Spleen (tissue), 11 donors: ENCODE results near the gene RGS17. TPM values are rescaled to one million over a fixed set of nuclear protein-coding genes. Genes with fewer than 3 reads are reported as not detected.

Experiments
- DNase-seq: peaks from one replicate; pipeline ENCODE4 v3.0.0-alpha.2; 2020
- H3K27ac ChIP-seq, 8 donors: fragments of 200-600 bp; sonication (generic) in 7 of 8; 1 replicate in 4 of 8; 2 replicates in 4 of 8; pipeline versions ENCODE4 v1.5.0 to v1.8.0; 2016 to 2021; ENCODE audit warnings: inconsistent platforms in 4 of 8, mild to moderate bottlenecking in 4 of 8, moderate library complexity in 1 of 8
- H3K27me3 ChIP-seq, 7 donors: fragments of 200-600 bp; sonication (generic) in 6 of 7; replicated peaks in 1 of 7; 1 replicate in 4 of 7; 2 replicates in 3 of 7; pipeline versions ENCODE4 v1.5.0 to v1.8.0; 2016 to 2021; ENCODE audit warnings: inconsistent platforms in 3 of 7, mild to moderate bottlenecking in 1 of 7
- H3K36me3 ChIP-seq, 6 donors: fragments of 200-600 bp; sonication (generic) in 5 of 6; 1 replicate in 4 of 6; 2 replicates in 2 of 6; pipeline versions ENCODE4 v1.5.0 to v1.8.0; 2016 to 2021; ENCODE audit warnings: inconsistent platforms in 2 of 6
- H3K4me1 ChIP-seq, 6 donors: fragments of 200-600 bp; sonication (generic) in 5 of 6; 1 replicate in 3 of 6; 2 replicates in 3 of 6; pipeline versions ENCODE4 v1.5.0 to v1.8.0; 2016 to 2021; ENCODE audit warnings: inconsistent platforms in 3 of 6
- H3K4me3 ChIP-seq, 8 donors: fragments of 200-600 bp; sonication (generic) in 7 of 8; 1 replicate in 4 of 8; 2 replicates in 4 of 8; pipeline versions ENCODE4 v1.5.0 to v1.8.0; 2016 to 2021; ENCODE audit warnings: inconsistent platforms in 4 of 8, mild to moderate bottlenecking in 4 of 8, moderate library complexity in 2 of 8
- H3K9me3 ChIP-seq, 8 donors: fragments of 200-600 bp; sonication (generic) in 7 of 8; 1 replicate in 4 of 8; 2 replicates in 4 of 8; pipeline versions ENCODE4 v1.5.0 to v1.8.0; 2016 to 2021; ENCODE audit warnings: inconsistent platforms in 4 of 8
- CTCF ChIP-seq, 11 experiments: fragments of 200-600 bp in 7 of 11; fragments of 450-650 bp in 4 of 11; sonication (generic) in 4 of 11; IDR thresholded peaks in 8 of 11; conservative IDR thresholded peaks in 3 of 11; 1 replicate in 7 of 11; 2 replicates in 4 of 11; pipeline versions ENCODE4 v1.4.0 to v1.8.0; 2016 to 2021; ENCODE audit warnings: antibody characterized with exemption in 11 of 11, inconsistent platforms in 4 of 11, mild to moderate bottlenecking in 1 of 11
- POLR2A ChIP-seq, 3 donors: fragments of 450-650 bp; IDR thresholded peaks; one replicate each; pipeline ENCODE4 v1.5.1; 2017; ENCODE audit warnings: antibody characterized with exemption in 3 of 3, mild to moderate bottlenecking in 1 of 3
- POLR2AphosphoS5 ChIP-seq, 3 donors: sonication (generic); formaldehyde crosslinking; IDR thresholded peaks; one replicate each; pipeline ENCODE4 v1.5.1; 2017; ENCODE audit warnings: antibody characterized with exemption in 3 of 3
- WGBS, 5 donors: extraction: QIAGEN DNeasy Blood & Tissue Kit in 3 of 5; methylation state at CpG; one replicate each; pipeline versions ENCODE4 v1.1.5 to v1.1.7; 2013 to 2018; 5-methylcytosine and 5-hydroxymethylcytosine counted together
- intact Hi-C: fragments of 100-400 bp; cut with DNase I; formaldehyde crosslinking; loops from one replicate; pipeline ENCODE4 v1.15.0; 2023; ENCODE audit warnings: low total_unique reads
- polyA plus RNA-seq, 3 donors: library from polyadenylated mRNA; stranded (reverse); fragments of 200-250 nt; gene quantifications; one replicate each; pipeline ENCODE4 v1.2.1, GENCODE V29; 2013
- total RNA-seq, 7 donors: library from RNA; depleted of rRNA in 3 of 7; stranded (reverse); fragments of >200 nt in 3 of 7; fragmentation: NEBNext Ultra II Directional in 4 of 7; extraction: Animal tissue kit (Norgen Biotek cat#: 25700) in 4 of 7; gene quantifications; one replicate each; pipeline versions ENCODE4 v1.1.0 to v1.2.1, GENCODE V29; 2016 to 2021
- donor health status: healthy with polysubstance abuse.
- donor health status: DM: no; HTN: no; CAD: no; lungs with moderate emphysema.
- donor health status: DM: no; HTN: no; CAD: no.
- donor health status: Bipolar disorder and iron deficiency.
- donor health status: healthy.
- donor health status: DM: no; HTN: no; CAD: no.
- donor health status: DM: yes; HTN: yes; CAD: no.

RGS17 gene
- total and polyA plus RNA-seq, 10 donors, result 0.03 to 0.33 (median 0.07) TPM; not detected in 5

GRCh38 chr6:153145591-153145990 is 14.5 kb upstream of the RGS17 start:
- TF ChIP-seq POLR2AphosphoS5 (IDR thresholded peaks at IDR 0.05) (no peak), CTCF (IDR thresholded peaks at IDR 0.05 in 8 of 11, conservative IDR thresholded peaks at IDR 0.05 in 3 of 11) (no peak), POLR2A (IDR thresholded peaks at IDR 0.05) (no peak)
- Histone ChIP-seq H3K27ac (no peak overlapping the region), H3K4me1 (no peaks in the 10 kb centered on the region), H3K4me3 (no peak overlapping the region), H3K36me3 (no peaks in the 10 kb centered on the region), H3K27me3 (peaks cover 0 to 5% (median 0%) of the 10 kb centered on the region in 7 donors), H3K9me3 (peaks cover 0 to 9% (median 0%) of the 10 kb centered on the region in 8 donors)
- DNase-seq, result no peak
- 76 to 87% (median 85%) methylated on average over 3 to 4 of the region's 4 CpGs for WGBS, 5 donors
- intact Hi-C loops, result no loop called here

GRCh38 chr6:153143200-153143599 is 12.1 kb upstream of the RGS17 start:
- TF ChIP-seq POLR2A (IDR thresholded peaks at IDR 0.05) (no peak), CTCF (IDR thresholded peaks at IDR 0.05 in 8 of 11, conservative IDR thresholded peaks at IDR 0.05 in 3 of 11) (no peak), POLR2AphosphoS5 (IDR thresholded peaks at IDR 0.05) (no peak)
- Histone ChIP-seq H3K27ac (no peak overlapping the region), H3K36me3 (no peaks in the 10 kb centered on the region), H3K27me3 (peaks cover 0 to 5% (median 0%) of the 10 kb centered on the region in 7 donors), H3K4me3 (no peak overlapping the region), H3K9me3 (peaks cover 0 to 9% (median 0%) of the 10 kb centered on the region in 8 donors), H3K4me1 (no peaks in the 10 kb centered on the region)
- no peak for DNase-seq
- WGBS, 5 donors, result 70 to 91% (median 72%) methylated on average over 4 of the region's 4 CpGs
- intact Hi-C loops, result no loop called here

GRCh38 chr6:153140299-153140698 is 9.2 kb upstream of the RGS17 start:
- Histone ChIP-seq H3K4me3 (no peak overlapping the region), H3K27me3 (no peaks in the 10 kb centered on the region), H3K4me1 (no peaks in the 10 kb centered on the region), H3K27ac (no peak overlapping the region), H3K36me3 (no peaks in the 10 kb centered on the region), H3K9me3 (no peaks in the 10 kb centered on the region)
- intact Hi-C loops, result no loop called here
- TF ChIP-seq CTCF (IDR thresholded peaks at IDR 0.05 in 8 of 11, conservative IDR thresholded peaks at IDR 0.05 in 3 of 11) (no peak), POLR2A (IDR thresholded peaks at IDR 0.05) (no peak), POLR2AphosphoS5 (IDR thresholded peaks at IDR 0.05) (no peak)
- 54 to 70% (median 56%) methylated on average over 2 of the region's 2 CpGs for WGBS, 5 donors
- DNase-seq, result no peak

GRCh38 chr6:153138930-153139329 is 7.8 kb upstream of the RGS17 start:
- Histone ChIP-seq H3K4me3 (no peak overlapping the region), H3K27ac (no peak overlapping the region), H3K36me3 (no peaks in the 10 kb centered on the region), H3K4me1 (no peaks in the 10 kb centered on the region), H3K9me3 (no peaks in the 10 kb centered on the region), H3K27me3 (no peaks in the 10 kb centered on the region)
- 85 to 95% (median 89%) methylated on average over 1 of the region's 1 CpG for WGBS, 5 donors
- DNase-seq, result no peak
- intact Hi-C loops, result no loop called here
- TF ChIP-seq POLR2A (IDR thresholded peaks at IDR 0.05) (no peak), POLR2AphosphoS5 (IDR thresholded peaks at IDR 0.05) (no peak), CTCF (IDR thresholded peaks at IDR 0.05 in 8 of 11, conservative IDR thresholded peaks at IDR 0.05 in 3 of 11) (no peak)
